GM19193 (cell line): Measurements from ENCODE around the gene SDF2L1.

Experiments
- POLR2A ChIP-seq: IDR thresholded peaks from 4 replicates; pipeline ENCODE4 v1.6.1; 2011; ENCODE audit not compliant: insufficient read depth, insufficient read length; ENCODE audit errors: extremely low read depth

SDF2L1 gene

DNA sequence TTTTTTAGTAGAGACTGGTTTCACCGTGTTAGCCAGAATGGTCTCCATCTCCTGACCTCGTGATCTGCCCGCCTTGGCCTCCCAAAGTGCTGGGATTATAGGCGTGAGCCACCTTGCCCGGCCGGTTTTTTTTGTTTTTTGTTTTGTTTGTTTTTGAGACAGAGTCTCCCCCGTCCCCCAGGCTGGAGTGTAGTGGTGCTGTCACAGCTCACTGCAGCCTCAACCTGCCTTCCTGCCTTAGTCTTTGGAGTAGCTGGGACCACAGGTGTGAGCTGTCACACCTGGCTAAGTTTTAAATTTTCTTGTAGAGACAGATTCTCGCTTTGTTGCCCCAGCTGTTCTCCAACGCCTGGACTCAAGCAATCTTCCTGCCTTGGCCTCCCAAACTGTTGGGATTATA is 26.9 kb downstream of the SDF2L1 start:
- TF ChIP-seq POLR2A, result no peak

DNA sequence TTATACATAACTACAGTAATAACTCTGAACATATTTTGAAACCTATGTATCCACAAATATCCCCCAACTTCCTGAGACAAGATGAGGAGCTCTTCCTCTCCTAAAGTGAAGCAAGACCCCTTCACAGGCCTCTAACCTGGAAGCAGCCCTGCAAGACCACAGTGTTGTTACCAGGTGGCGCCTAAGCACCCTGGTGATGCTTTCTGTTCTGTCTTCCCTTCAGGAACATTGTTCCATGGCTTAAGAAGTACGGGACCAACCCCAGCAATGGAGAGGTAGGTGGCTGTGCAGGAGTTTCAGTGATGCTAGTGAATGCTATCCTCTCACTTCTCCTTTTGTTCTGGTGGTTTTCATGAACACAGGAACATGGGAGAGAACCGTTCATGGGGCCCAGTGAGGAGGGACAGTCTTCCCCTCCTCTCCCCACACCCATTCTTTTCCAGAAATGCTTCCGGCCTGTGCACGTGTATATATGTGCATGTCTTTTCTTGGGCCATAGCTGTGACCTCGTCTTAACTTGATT is 30.1 kb downstream of the SDF2L1 start:
- TF ChIP-seq POLR2A, result no peak

DNA sequence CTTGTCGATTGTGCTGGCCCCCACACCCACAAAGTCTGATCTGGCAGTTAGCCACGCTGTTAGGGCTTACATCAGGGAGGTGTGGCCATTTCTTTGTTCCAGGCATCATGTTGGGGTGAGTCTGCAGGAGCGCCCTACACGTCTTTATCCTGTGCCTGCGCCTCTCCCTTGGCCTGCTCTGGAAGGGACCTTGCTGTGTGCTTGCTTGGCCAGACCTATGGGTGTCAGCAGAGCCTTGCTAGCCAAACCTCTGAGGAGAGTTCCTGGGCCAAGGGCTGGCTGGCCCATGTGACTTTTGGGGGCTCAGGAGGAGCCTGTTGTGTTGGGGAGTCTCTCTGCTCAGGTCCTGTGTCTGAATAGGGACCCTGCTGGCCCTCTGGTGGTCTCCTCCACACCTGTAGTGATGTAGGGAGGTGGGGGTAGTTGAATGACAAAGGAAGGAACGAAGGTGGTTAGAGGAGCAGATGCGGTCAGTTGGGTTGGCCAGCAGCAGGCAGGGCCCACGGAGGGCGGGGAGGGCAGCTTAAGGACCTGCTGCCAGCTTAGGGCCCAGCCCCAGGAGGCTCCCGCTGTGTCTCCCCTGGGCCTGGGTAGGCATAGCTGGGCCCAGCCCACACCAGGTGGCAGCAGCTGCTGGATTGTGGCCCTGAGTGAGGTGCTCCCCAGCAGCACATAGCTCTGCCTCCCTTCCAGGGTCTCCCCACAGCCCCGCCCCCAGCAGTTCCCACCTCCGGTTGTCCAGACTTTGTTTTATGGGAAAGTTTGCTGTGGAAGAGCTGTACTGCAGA is 31.6 kb downstream of the SDF2L1 start:
- TF ChIP-seq POLR2A, result no peak

DNA sequence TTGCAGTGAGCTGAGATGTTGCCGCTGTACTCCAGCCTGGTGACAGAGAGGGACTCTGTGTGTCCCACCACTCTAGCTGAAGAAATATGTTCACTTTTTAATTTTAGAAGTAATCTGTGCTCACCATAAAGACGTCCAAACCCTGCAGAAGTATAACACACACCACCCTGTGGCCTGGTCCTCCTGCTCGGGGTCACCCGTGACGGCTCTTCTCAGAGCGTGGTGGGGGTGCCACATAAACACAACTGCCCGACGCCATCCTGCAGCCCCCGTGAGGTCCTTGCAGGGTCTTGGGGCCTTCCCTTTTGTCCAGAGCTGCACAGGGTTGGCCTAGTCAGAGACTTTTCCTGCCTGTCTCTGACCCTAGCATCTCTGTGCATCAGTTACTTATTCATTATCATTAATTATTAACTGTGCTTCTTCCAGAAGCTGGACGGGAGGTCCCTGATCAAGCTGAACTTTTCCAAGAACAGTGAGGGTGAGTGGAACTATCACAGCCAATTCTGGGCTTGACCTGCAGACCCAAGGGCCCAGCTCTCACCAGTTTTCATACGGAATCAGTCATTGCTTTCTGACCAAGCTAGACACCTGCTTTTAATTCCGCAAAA is 32.6 kb downstream of the SDF2L1 start:
- TF ChIP-seq POLR2A, result no peak

DNA sequence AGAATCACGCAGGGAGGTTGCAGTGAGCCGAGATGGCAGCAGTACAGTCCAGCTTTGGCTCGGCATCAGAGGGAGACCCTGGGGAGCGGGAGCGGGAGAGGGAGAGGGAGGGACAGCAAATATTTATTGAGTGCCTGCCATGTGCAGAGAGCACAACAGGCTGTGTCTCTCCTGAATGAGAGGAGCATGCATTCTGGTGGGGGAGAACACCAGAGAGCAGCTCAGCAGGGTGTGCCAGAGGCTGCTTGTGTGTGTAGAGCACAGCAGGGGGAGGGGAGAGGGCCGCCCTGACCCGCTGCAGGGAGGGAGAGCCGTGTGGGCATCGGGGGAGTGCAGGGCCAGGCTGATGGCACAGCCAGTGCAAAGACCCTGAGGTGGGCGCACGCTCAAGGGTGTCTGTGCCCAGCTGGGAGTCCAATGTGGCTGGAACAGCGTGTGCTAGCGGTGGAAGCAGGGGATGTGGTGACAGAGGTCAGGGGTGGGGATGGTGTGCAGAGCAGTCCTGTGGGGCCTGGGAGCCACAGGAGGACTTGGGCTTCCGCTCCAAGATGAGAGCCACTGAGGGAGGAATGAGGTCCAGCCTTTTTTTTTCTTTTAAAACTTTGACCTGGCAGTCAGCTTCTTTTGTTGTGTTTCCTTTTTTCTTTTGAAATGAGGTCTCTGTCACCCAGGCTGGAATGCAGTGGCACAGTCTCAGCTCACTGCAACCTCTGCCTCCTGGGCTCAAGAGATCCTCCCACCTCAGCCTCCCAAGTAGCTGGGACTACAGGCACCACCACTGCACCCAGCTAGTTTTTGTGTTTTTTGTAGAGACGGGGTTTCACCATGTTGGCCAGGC is 35.7 kb downstream of the SDF2L1 start:
- no peak for TF ChIP-seq POLR2A

DNA sequence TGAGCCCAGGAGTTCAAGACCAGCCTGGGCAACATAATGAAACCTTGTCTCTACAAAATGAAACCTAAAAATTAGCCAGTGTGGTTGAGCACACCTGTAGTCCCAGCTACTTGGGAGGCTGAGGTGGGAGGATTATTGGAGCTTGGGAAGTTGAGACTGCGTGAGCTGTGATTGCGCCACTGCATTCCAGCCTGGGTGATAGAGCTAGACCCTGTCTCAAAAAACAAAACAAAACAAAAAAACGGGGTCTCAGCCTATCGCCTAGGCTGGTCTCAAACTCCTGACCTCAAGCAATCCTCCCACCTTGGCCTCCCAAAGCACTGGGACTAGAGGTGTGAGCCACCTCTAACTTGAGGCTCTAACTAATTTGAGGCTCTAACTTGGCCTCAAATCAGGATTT is 37.3 kb downstream of the SDF2L1 start:
- no peak for TF ChIP-seq POLR2A

DNA sequence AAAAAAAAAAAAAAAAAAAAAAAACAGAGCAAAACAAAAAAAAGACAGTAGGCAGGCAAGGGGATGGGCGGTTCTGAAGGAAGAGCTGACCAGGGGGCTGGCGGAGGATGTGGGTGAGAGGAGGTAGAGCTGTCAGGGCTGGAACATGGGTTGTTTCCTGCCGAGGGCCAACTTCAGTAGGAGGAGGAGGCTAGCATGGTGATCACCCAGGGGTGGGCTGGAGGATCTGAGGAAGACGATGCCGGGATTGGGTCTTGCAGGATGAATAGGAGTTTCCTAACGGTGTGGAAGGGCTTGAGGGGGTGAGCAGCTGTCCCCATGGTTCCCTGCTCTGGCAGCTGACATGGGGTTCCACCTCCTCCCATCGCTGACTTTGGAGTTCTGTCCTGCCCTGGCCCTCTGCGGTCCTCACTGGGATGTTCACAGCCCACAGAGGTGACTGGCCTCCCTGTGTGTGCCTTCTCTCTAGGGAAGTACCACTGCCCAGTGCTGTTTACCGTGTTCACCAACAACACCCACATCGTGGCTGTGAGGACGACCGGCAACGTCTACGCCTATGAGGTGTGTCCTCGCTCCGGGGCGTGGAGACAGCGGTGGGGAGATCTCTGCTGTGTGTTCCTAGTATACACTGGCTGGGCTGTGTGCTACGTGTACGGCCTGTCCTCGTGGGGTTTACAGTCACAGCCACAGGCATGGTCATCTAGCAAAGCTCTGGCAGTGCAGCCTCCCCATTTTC is 38.9 kb downstream of the SDF2L1 start:
- no peak for TF ChIP-seq POLR2A

DNA sequence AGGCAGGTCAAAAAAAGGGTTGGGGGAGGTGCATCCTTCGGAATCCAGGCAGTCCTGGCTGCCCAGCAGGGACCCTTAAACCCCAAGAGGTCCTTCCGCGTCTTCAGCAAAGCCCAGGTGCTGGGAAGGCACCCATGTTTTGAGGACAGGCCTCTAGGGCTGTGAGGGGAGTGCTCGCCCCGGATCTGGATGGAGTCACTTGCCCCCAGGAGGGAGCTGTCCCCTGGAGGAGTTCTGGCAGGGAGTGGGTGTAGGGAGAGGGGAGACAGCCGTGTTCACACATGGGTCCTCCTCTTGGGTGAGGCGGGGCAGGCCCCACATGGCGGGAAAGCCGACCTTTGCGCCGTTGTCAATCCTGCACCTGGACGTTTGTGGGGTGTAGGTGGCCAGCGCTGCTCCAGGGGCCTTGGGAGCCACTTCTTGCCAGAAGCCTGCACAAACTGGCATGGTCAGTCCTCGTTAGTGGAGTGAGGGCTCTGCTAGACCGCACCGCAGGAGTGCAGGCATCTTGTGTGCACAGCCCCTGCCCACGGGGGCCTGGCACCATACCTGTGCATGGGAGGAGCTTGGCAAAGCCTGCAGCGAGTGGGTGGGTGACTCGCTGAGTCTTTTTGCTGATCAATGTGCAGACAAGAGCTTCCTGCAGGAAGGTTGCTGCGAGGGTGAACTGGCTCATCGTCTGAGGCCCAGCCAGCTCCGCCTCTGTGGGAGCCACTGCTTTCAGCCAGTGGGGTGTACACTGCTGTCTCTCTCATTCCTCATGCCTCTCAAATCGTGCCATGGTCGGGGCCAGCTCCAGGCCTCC is 39.7 kb downstream of the SDF2L1 start:
- TF ChIP-seq POLR2A, result no peak

DNA sequence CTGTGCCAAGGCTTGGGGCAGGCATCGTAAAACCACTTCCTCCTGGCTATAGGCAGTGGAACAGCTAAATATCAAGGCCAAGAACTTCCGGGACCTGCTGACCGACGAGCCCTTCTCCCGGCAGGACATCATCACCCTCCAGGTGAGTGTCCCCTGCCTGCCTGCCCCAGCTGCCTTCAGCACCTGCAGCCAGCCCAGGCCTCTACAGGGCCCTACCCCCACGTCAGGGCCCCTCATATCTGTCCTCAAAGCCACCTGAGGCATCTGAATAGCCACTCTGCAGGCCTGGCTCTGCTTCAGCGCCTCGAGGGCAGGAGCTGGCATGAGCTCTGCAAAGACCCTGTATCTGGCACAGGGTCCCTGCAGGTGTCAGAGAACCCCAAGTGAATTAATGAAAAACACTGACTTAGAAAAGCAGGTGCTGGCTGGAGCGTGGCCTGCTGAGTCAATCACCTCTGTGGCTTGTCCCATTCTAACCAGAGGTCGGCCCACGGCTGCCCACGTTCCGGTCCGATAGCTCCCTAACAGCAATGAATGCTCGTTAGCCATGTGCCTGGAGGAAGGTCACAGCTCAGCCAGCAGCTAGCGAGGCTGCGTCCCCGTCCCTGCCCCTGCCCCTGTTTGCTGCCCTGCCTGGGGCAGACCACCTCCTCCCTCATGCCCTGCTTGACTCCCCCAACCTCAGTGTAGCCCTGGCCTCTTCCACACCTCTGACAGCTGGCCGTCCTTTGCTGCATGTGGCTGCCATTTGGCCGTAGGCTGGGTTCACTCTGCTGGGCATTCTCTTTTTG is 40.5 kb downstream of the SDF2L1 start:
- no peak for TF ChIP-seq POLR2A

DNA sequence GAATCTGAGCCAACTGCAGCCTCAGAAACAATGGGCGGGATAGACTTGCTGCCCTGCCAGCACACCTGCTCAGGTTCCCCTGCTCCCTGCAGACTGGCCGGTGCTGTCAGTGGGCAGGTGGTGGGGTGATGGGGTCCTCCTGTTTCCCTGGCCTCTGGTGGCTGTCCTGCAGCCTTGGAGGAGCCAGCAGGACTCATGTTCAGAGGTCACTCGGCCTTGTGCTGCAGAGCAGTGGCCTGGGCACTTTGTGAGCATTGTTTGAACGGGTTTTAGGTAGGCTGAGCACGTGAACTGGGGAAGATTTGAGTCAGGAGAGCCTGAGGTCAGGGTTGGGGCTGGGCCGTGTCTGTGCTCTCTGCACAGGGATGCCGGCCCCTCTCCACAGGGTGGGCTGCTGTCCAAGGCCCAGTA is 41.3 kb downstream of the SDF2L1 start:
- no peak for TF ChIP-seq POLR2A

DNA sequence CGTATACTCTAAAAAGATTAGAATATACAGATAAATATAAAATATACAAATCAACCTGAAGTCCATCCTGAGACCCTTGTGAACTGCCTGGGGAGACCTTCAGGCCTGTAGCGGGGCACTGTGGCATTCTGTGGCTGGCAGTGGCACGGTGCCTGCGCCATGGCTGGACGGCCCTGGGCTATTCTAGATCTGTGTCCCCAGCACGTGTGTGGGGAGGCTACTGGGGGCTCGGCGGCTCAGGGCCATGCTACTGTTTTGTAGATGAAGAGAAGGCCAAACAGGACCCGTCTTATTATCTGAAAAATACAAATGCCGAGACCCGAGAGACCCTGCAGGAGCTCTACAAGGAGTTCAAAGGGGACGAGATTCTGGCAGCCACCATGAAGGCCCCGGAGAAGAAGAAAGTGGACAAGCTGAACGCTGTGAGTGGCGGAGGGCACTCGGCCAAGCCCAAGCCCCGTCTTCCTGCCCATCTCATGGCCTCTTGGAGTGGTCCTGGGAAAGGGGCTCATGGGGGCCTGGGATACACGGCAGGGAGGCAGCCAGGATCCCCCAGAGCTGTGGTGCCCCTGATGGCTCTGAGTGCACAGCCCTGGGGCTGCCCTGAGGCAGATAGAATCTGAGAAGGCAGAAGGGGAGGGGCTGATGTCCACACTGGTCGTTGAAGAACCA is 42.5 kb downstream of the SDF2L1 start:
- TF ChIP-seq POLR2A, result no peak

DNA sequence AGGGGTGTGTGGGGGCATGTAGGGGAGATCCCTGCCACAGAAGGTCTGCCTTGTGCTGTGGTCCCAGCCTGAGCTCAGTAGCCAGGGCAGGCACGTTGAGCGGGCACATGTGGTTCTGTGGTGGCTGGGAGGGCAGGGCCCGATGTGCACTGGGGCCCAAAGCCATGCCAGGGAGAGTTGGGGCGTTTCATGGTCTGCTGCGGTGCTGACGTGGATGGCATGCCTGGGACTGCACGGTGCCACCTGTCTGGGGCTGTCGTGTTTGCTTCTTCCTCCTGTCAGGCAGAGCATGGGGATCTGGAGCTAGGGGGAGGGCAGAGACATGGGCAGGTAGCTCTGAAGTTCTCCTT is 43.0 kb downstream of the SDF2L1 start:
- no peak for TF ChIP-seq POLR2A

DNA sequence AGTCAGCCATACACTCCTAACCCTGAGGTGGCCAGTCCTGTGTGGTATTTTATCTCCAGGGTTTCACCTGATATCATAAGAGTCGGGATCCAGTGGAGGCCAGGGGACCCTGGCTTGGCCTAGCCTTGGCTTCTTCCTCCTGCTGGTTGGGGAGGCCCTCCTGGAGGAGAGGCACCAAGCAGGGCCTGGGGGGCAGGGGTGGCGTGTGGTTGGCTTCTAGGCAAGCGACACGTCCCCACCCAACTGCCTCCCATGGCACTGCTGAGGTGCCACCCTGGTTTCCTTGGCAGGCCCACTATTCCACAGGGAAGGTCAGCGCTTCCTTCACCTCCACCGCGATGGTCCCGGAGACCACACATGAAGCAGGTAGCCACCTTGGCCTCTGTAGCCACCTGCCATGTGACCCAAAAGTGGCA is 44.1 kb downstream of the SDF2L1 start:
- no peak for TF ChIP-seq POLR2A

DNA sequence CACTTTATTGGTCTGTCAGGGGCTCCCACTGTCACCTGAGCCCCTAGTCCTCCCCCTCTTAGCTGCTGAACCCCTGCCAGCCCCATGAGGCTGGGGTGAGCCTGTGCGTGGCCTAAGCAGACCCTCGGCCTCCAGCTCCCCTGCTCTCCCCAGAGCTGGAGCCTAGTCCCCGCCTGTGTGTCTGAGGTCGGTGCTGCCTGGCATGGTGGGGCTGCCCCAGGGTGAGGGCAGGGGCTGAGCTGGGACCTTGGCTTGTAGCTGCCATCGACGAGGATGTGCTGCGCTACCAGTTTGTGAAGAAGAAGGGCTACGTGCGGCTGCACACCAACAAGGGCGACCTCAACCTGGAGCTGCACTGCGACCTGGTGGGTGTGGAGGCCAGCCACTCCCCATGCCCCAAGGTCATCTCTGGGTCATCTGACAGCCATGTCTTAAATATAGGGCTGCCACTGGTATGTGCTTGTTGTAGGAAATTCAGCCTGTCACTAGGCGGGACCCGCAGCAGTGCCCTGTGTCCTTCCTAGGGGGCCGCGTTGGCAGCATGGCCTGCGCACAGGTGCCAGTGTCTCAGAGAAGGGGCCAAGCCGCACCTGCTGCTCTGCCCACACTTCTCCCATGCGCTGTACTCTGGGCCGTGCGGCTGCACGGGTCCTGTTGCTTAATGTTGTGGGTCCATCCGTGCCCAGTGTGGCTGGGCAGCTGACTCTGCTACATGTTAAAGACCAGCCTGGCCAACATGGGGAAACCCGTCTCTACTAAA is 44.7 kb downstream of the SDF2L1 start:
- no peak for TF ChIP-seq POLR2A
